IMR-90 (cell line): ENCODE data around the gene UCP3. TPM values are rescaled to one million over a fixed set of nuclear protein-coding genes. Genes with fewer than 3 reads are reported as not detected.

Experiments used
- ATAC-seq: fragments of 200-7000 bp; cut with Tn5 transposase; 2 replicates; pipeline ENCODE4 v1.9.1; 2020; ENCODE audit warnings: low read depth, mild to moderate bottlenecking, moderate library complexity
- BruUV-seq: library from RNA; stranded (reverse); fragments of 400-500 nt; replicated peaks from 2 replicates; lab custom pipeline; 2021; lab: Mats Ljungman, UMichigan
- CTCF ChIA-PET: fragments of 300-600 bp; formaldehyde crosslinking; extraction: SDS; loops from one replicate; lab custom pipeline; 2021; ENCODE audit warnings: antibody characterized with exemption; lab: Yijun Ruan, JAX
- POLR2A ChIA-PET: fragments of 300-600 bp; sonication (Branson Sonifier 250); formaldehyde crosslinking; loops from one replicate; lab custom pipeline; 2022; ENCODE audit warnings: antibody characterized with exemption; ENCODE audit not compliant: unreplicated experiment; lab: Charles Lee
- DNase-seq: peaks from one replicate; pipeline ENCODE4 v3.0.0; 2013
- H2AFZ ChIP-seq: replicated peaks from 2 replicates; pipeline ENCODE3; 2013; ENCODE audit warnings: low read length, mild to moderate bottlenecking; ENCODE audit not compliant: poor library complexity
- H2AK5ac ChIP-seq: 2 replicates; pipeline ENCODE4 v1.6.1; 2013; ENCODE audit warnings: low read depth, low read length, inconsistent platforms
- H2AK9ac ChIP-seq: replicated peaks from 2 replicates; pipeline ENCODE3; 2013; ENCODE audit warnings: mild to moderate bottlenecking, low read depth, low read length, moderate library complexity; ENCODE audit not compliant: poor library complexity
- H2BK120ac ChIP-seq: 2 replicates; pipeline ENCODE4 v1.6.1; 2013; ENCODE audit warnings: low read depth, low read length, inconsistent platforms
- H2BK15ac ChIP-seq: 3 replicates; pipeline ENCODE4 v1.6.1; 2013; ENCODE audit warnings: low read depth, low read length, inconsistent platforms
- H2BK20ac ChIP-seq: 2 replicates; pipeline ENCODE4 v1.6.1; 2013; ENCODE audit warnings: low read depth, mild to moderate bottlenecking, inconsistent platforms, low read length, moderate library complexity
- H2BK5ac ChIP-seq: 2 replicates; pipeline ENCODE4 v1.6.1; 2013; ENCODE audit warnings: mild to moderate bottlenecking, low read depth, low read length, inconsistent platforms; ENCODE audit not compliant: poor library complexity, severe bottlenecking
- H3K14ac ChIP-seq: replicated peaks from 2 replicates; pipeline ENCODE4 v1.6.1; 2013; ENCODE audit warnings: low read depth, low read length, inconsistent platforms
- H3K18ac ChIP-seq: 2 replicates; pipeline ENCODE4 v1.6.1; 2013; ENCODE audit warnings: low read depth, low read length, control low read depth
- H3K23ac ChIP-seq: 2 replicates; pipeline ENCODE4 v1.6.1; 2013; ENCODE audit warnings: low read depth, low read length, inconsistent platforms
- H3K27ac ChIP-seq: 2 replicates; pipeline ENCODE4 v1.5.1; 2013; ENCODE audit warnings: mild to moderate bottlenecking, control low read depth, low read length; ENCODE audit not compliant: insufficient read depth
- H3K27me3 ChIP-seq: 2 replicates; pipeline ENCODE4 v1.6.1; 2013; ENCODE audit warnings: low read length; ENCODE audit not compliant: control insufficient read depth, insufficient read depth
- H3K36me3 ChIP-seq: 2 replicates; pipeline ENCODE4 v1.6.1; 2013; ENCODE audit warnings: low read length, mixed read lengths; ENCODE audit not compliant: control insufficient read depth, insufficient read depth
- H3K4ac ChIP-seq: 2 replicates; pipeline ENCODE4 v1.6.1; 2013; ENCODE audit warnings: low read depth, low read length, inconsistent platforms
- H3K4me1 ChIP-seq: 2 replicates; pipeline ENCODE4 v1.6.1; 2013; ENCODE audit warnings: low read length, mixed read lengths; ENCODE audit not compliant: control insufficient read depth, insufficient read depth
- H3K4me2 ChIP-seq: 2 replicates; pipeline ENCODE4 v1.6.1; 2013; ENCODE audit warnings: low read depth, mild to moderate bottlenecking, control low read depth, low read length, moderate library complexity
- H3K4me3 ChIP-seq: 2 replicates; pipeline ENCODE4 v1.5.1; 2013; ENCODE audit warnings: low read depth, mild to moderate bottlenecking, control low read depth, low read length, moderate library complexity; ENCODE audit not compliant: insufficient read depth
- H3K56ac ChIP-seq: 2 replicates; pipeline ENCODE4 v1.6.1; 2013; ENCODE audit warnings: low read length, inconsistent platforms; ENCODE audit not compliant: insufficient read depth; ENCODE audit errors: extremely low read depth
- H3K79me1 ChIP-seq, 2 experiments: 2 replicates each; pipeline ENCODE4 v1.6.1; 2013; ENCODE audit warnings: low read length in 2 of 2, inconsistent platforms in 1 of 2, low read depth in 1 of 2
- H3K9ac ChIP-seq: 2 replicates; pipeline ENCODE4 v1.6.1; 2013; ENCODE audit warnings: low read depth, low read length, control low read depth
- H3K9me1 ChIP-seq: 2 replicates; pipeline ENCODE4 v1.6.1; 2013; ENCODE audit warnings: low read length, inconsistent platforms; ENCODE audit not compliant: insufficient read depth
- H3K9me3 ChIP-seq: 2 replicates; pipeline ENCODE4 v1.6.1; 2013; ENCODE audit warnings: low read length; ENCODE audit not compliant: control insufficient read depth, insufficient read depth
- H4K20me1 ChIP-seq: 2 replicates; pipeline ENCODE4 v1.6.1; 2013; ENCODE audit warnings: low read length, inconsistent platforms; ENCODE audit not compliant: insufficient read depth
- H4K5ac ChIP-seq: 2 replicates; pipeline ENCODE4 v1.6.1; 2013; ENCODE audit warnings: mild to moderate bottlenecking, low read depth, low read length, control low read depth
- H4K8ac ChIP-seq, 2 experiments: 2 replicates each; pipeline ENCODE4 v1.6.1; 2013; ENCODE audit warnings: low read depth in 2 of 2, low read length in 2 of 2, control low read depth in 1 of 2, inconsistent platforms in 1 of 2
- H4K91ac ChIP-seq: 2 replicates; pipeline ENCODE4 v1.6.1; 2013; ENCODE audit warnings: low read depth, low read length, inconsistent platforms; ENCODE audit not compliant: insufficient read depth
- MAZ ChIP-seq: IDR thresholded peaks from 2 replicates; pipeline ENCODE4 v1.6.1; 2012; ENCODE audit warnings: low read depth, mild to moderate bottlenecking, low read length, improper control_type of control experiment, moderate library complexity, borderline replicate concordance
- WGBS, 2 experiments: methylation state at CpG; one replicate each; pipeline versions ENCODE4 v1.1.5 to v1.1.7; 2013; ENCODE audit warnings: missing lambda C conversion rate in 2 of 2; ENCODE audit not compliant: insufficient read length in 1 of 2; ENCODE audit errors: extremely low coverage in 2 of 2; 5-methylcytosine and 5-hydroxymethylcytosine counted together
- dilution Hi-C: fragments of 300-500 bp; cut with HindIII; formaldehyde crosslinking; loops from one replicate; pipeline ENCODE4 v1.14.3; 2018; ENCODE audit warnings: low sequenced_read_pairs; ENCODE audit not compliant: unreplicated experiment
- in situ Hi-C: fragments of 300-500 bp; cut with MboI; formaldehyde crosslinking; loops from 3 replicates; pipeline ENCODE4 v1.14.3; 2019; ENCODE audit warnings: low sequenced_read_pairs, inconsistent platforms, mixed read lengths
- intact Hi-C: fragments of 100-400 bp; cut with micrococcal nuclease; formaldehyde crosslinking; loops from 2 replicates; pipeline ENCODE4 v1.10.0; 2022
- polyA plus RNA-seq, 3 experiments: library from polyadenylated mRNA; depleted of rRNA; stranded (reverse); fragments of >200 nt; gene quantifications; 2 replicates each; pipeline ENCODE4 v1.2.3, GENCODE V29; 2012; ENCODE audit warnings: low replicate concordance in 1 of 3
- total RNA-seq: library from RNA; depleted of rRNA; stranded (reverse); fragments of >200 nt; gene quantifications from 2 replicates; pipeline ENCODE4 v1.2.3, GENCODE V29; 2012

The UCP3 gene
- total and polyA plus RNA-seq, 2 of the 4 experiments (the other 2 are of a cell fraction): under 0.01 to 0.80 TPM

GRCh38 chr11:74000307-74001133 is 8.4 kb downstream of the UCP3 start:
- Histone ChIP-seq H3K4me3 (no peak overlapping the region), H2BK15ac (no peak overlapping the region), H2AK5ac (no peak overlapping the region), H3K4ac (no peak overlapping the region), H2AK9ac (no peak overlapping the region), H3K9me1 (0 out of 2 replicates have a peak, but pooled peaks cover 4% of the 10 kb centered on the region), H3K9ac (no peak overlapping the region), H2BK120ac (no peak overlapping the region), H3K79me1 (no peaks in the 10 kb centered on the region), H3K4me1 (no peaks in the 10 kb centered on the region), H3K27me3 (no peaks in the 10 kb centered on the region), H4K91ac (no peak overlapping the region), H4K8ac (no peak overlapping the region), H3K56ac (no peak overlapping the region), H4K20me1 (no peaks in the 10 kb centered on the region), H2BK20ac (no peak overlapping the region), H2BK5ac (no peak overlapping the region), H3K14ac (no peak overlapping the region), H3K9me3 (no peaks in the 10 kb centered on the region), H3K23ac (no peak overlapping the region), H2AFZ (no peak overlapping the region), H3K4me2 (no peak overlapping the region), H3K36me3 (peaks cover 3% of the 10 kb centered on the region), H3K27ac (no peak overlapping the region), H3K18ac (no peak overlapping the region), H4K5ac (no peak overlapping the region)
- dilution Hi-C loops: no loop called here
- no peak for ATAC-seq
- no TSS peak for BruUV-seq
- CTCF ChIA-PET: no interaction called here
- in situ Hi-C loops: no loop called here
- intact Hi-C loops: no loop called here
- POLR2A ChIA-PET: no interaction called here
- DNase-seq: no peak
- 80% methylated on average over 2 of the region's 14 CpGs; no CpG with 5 or more reads in 1 of the 2 experiments for WGBS, 2 experiments
- TF ChIP-seq MAZ: no peak
